HepG2 (cell line): Measurements from ENCODE around the gene KCNT2. TPM values are rescaled to one million over a fixed set of nuclear protein-coding genes. Genes with fewer than 3 reads are reported as not detected.

ENCODE experiments used
- ATAC-seq: fragments of 200-7000 bp; cut with Tn5 transposase; 3 replicates; pipeline ENCODE4 v1.9.1; 2020; ENCODE audit warnings: mild to moderate bottlenecking, moderate library complexity
- BruUV-seq: library from RNA; stranded (reverse); fragments of 400-500 nt; replicated peaks from 2 replicates; lab custom pipeline; 2021; lab: Mats Ljungman, UMichigan
- CTCF ChIA-PET: fragments of 300-600 bp; formaldehyde crosslinking; extraction: SDS; loops from one replicate; lab custom pipeline; 2021; ENCODE audit warnings: low total read pairs, inconsistent platforms, low intra/inter-chr PET ratio; lab: Yijun Ruan, JAX
- POLR2A ChIA-PET: fragments of 350-600 bp; sonication (Branson Sonifier 250); formaldehyde crosslinking; loops from one replicate; lab custom pipeline; 2020; ENCODE audit warnings: antibody characterized with exemption, inconsistent platforms; lab: Yijun Ruan, JAX
- DNase-seq: peaks from one replicate; pipeline ENCODE4 v3.0.0-alpha.2; 2015; ENCODE audit warnings: low spot score
- FAIRE-seq: peaks from 3 replicates; lab custom pipeline; 2011; peaks lifted over from hg19 to GRCh38; lab: Jason Lieb, UNC
- H2AFZ ChIP-seq: one replicate; pipeline ENCODE4 v1.6.1; 2011; ENCODE audit warnings: low read length, inconsistent platforms
- H3K27ac ChIP-seq: fragments of 300-600 bp; 3 replicates; pipeline ENCODE4 v1.8.0; 2011; ENCODE audit warnings: mixed run types, mild to moderate bottlenecking, mixed read lengths, low read length, inconsistent platforms; ENCODE audit not compliant: insufficient read depth; ENCODE audit errors: extremely low read length
- H3K27me3 ChIP-seq, 2 experiments: fragments of 200-600 bp in 1 of 2; 2 replicates in 1 of 2; 3 replicates in 1 of 2; pipeline versions ENCODE4 v1.6.0 to v1.8.0; 2011; ENCODE audit warnings: low read length in 2 of 2, mild to moderate bottlenecking in 2 of 2, moderate library complexity in 2 of 2, inconsistent platforms in 1 of 2; ENCODE audit not compliant: insufficient read depth in 2 of 2, control insufficient read depth in 1 of 2
- H3K36me3 ChIP-seq, 2 experiments: fragments of 200-600 bp in 1 of 2; replicated peaks in 1 of 2; 2 replicates in 1 of 2; 3 replicates in 1 of 2; pipeline versions ENCODE4 v1.5.1 to v1.8.0; 2011; ENCODE audit warnings: low read length in 2 of 2, inconsistent platforms in 1 of 2; ENCODE audit not compliant: insufficient read depth in 2 of 2, control insufficient read depth in 1 of 2
- H3K4me1 ChIP-seq: 2 replicates; pipeline ENCODE4 v1.5.1; 2012; ENCODE audit warnings: low read length, inconsistent platforms; ENCODE audit not compliant: insufficient read depth
- H3K4me2 ChIP-seq: 2 replicates; pipeline ENCODE4 v1.6.0; 2011; ENCODE audit warnings: low read depth, low read length, inconsistent platforms
- H3K4me3 ChIP-seq, 3 experiments: fragments of 200-600 bp in 1 of 3; sonication (generic), shearing (Covaris generic) in 1 of 3; replicated peaks in 1 of 3; 2 replicates each; pipeline ENCODE4 v1.5.1; 2011 to 2016; ENCODE audit warnings: low read length in 3 of 3, inconsistent platforms in 2 of 3, low read depth in 2 of 3, mild to moderate bottlenecking in 2 of 3, control low read depth in 1 of 3, mixed read lengths in 1 of 3; ENCODE audit not compliant: insufficient read depth in 1 of 3
- H3K79me2 ChIP-seq: one replicate; pipeline ENCODE4 v1.6.1; 2011; ENCODE audit warnings: low read length, inconsistent platforms; ENCODE audit not compliant: insufficient read depth
- H3K9ac ChIP-seq: 2 replicates; pipeline ENCODE4 v1.6.0; 2011; ENCODE audit warnings: mild to moderate bottlenecking, low read depth, low read length, inconsistent platforms; ENCODE audit not compliant: insufficient read depth
- H3K9me3 ChIP-seq: 2 replicates; pipeline ENCODE4 v1.5.1; 2012; ENCODE audit warnings: mild to moderate bottlenecking, low read length
- H4K20me1 ChIP-seq: 2 replicates; pipeline ENCODE4 v1.6.0; 2011; ENCODE audit warnings: inconsistent platforms, mild to moderate bottlenecking, low read length, moderate library complexity; ENCODE audit not compliant: insufficient read depth
- ATF3 ChIP-seq: sonication (generic); formaldehyde crosslinking; IDR thresholded peaks from 2 replicates; pipeline ENCODE4 v1.4.0; 2020; ENCODE audit warnings: missing genetic modification reagents
- BCL6 ChIP-seq: IDR thresholded peaks from 2 replicates; pipeline ENCODE4 v1.6.1; 2016; ENCODE audit warnings: missing genetic modification reagents, missing compliant biosample characterization
- DNMT1 ChIP-seq: sonication (generic); formaldehyde crosslinking; IDR thresholded peaks from 2 replicates; pipeline ENCODE4 v1.5.1; 2020; ENCODE audit warnings: mild to moderate bottlenecking, missing genetic modification reagents
- GTF2F1 ChIP-seq: fragments of 150-350 bp; IDR thresholded peaks from 2 replicates; pipeline ENCODE4 v1.6.1; 2014; ENCODE audit warnings: low read length
- REL ChIP-seq: sonication (generic); formaldehyde crosslinking; conservative IDR thresholded peaks from 2 replicates; pipeline ENCODE4 v1.8.0; 2022; ENCODE audit warnings: mild to moderate bottlenecking, missing genetic modification reagents, moderate library complexity
- SMAD3 ChIP-seq: sonication (generic); formaldehyde crosslinking; IDR thresholded peaks from 2 replicates; pipeline ENCODE4 v1.4.0; 2020; ENCODE audit warnings: missing genetic modification reagents
- SNAPC2 ChIP-seq: sonication (generic); formaldehyde crosslinking; IDR thresholded peaks from 2 replicates; pipeline ENCODE4 v1.8.1; 2022; ENCODE audit warnings: mild to moderate bottlenecking, missing genetic modification reagents
- ZNF572 ChIP-seq: sonication (generic); formaldehyde crosslinking; IDR thresholded peaks from 2 replicates; pipeline ENCODE4 v1.5.1; 2020; ENCODE audit warnings: mild to moderate bottlenecking, missing genetic modification reagents
- ZNF629 ChIP-seq: sonication (generic); formaldehyde crosslinking; conservative IDR thresholded peaks from 2 replicates; pipeline ENCODE4 v1.5.0; 2020; ENCODE audit warnings: missing genetic modification reagents
- ZNF775 ChIP-seq: sonication (generic); formaldehyde crosslinking; IDR thresholded peaks from 2 replicates; pipeline ENCODE4 v1.4.0; 2020; ENCODE audit warnings: missing genetic modification reagents, mild to moderate bottlenecking, moderate library complexity, borderline replicate concordance
- WGBS: methylation state at CpG from one replicate; pipeline ENCODE4 v1.1.6; 2017; ENCODE audit warnings: low lambda C conversion rate; 5-methylcytosine and 5-hydroxymethylcytosine counted together
- in situ Hi-C: cut with HindIII; loops from 2 replicates; pipeline ENCODE4 v1.10.0; 2017; ENCODE audit warnings: low pct_unique_long_range_greater_than_20kb; ENCODE audit not compliant: extremely low pct_ligation_motif_present
- intact Hi-C: fragments of 100-400 bp; cut with micrococcal nuclease; formaldehyde crosslinking; loops from one replicate; pipeline ENCODE4 v1.10.0; 2022; ENCODE audit not compliant: unreplicated experiment
- polyA plus RNA-seq, 8 experiments: library from polyadenylated mRNA; depleted of rRNA in 3 of 8; stranded (reverse) in 7 of 8; unstranded in 1 of 8; fragments of >200 nt; fragmentation: Illumina TruSeq in 4 of 8; extraction: Trizol in 4 of 8; gene quantifications; 2 replicates each; pipeline versions ENCODE4 v1.2.1 to v1.2.3, GENCODE V29; 2011 to 2016; ENCODE audit warnings: low read depth in 4 of 8, missing spikeins in 1 of 8, mixed read lengths in 1 of 8; ENCODE audit not compliant: insufficient read depth in 1 of 8
- total RNA-seq, 5 experiments: library from RNA; depleted of rRNA; stranded (reverse); fragments of >200 nt; fragmentation: Illumina TruSeq; extraction: Trizol; gene quantifications; 2 replicates each; pipeline ENCODE4 v1.2.3, GENCODE V29; 2016; ENCODE audit warnings: low read depth in 1 of 5
- TF ChIP-seq, protein P1 (sequence below): sonication (generic); formaldehyde crosslinking; IDR thresholded peaks from 2 replicates; pipeline ENCODE4 v1.5.1; 2020; ENCODE audit warnings: missing genetic modification reagents, mild to moderate bottlenecking, borderline replicate concordance
- TF ChIP-seq, protein P2 (sequence below): sonication (generic); formaldehyde crosslinking; IDR thresholded peaks from 2 replicates; pipeline ENCODE4 v1.4.0; 2020; ENCODE audit warnings: missing genetic modification reagents, mild to moderate bottlenecking, borderline replicate concordance
- TF ChIP-seq, protein P3 (sequence below): sonication (generic); formaldehyde crosslinking; IDR thresholded peaks from 2 replicates; pipeline ENCODE4 v1.4.0; 2020; ENCODE audit warnings: missing genetic modification reagents, borderline replicate concordance

KCNT2 gene
- total and polyA plus RNA-seq, 2 of the 13 experiments (the other 11 are each of a cell fraction or from before 2014, with no cell fraction given) = not detected

DNA sequence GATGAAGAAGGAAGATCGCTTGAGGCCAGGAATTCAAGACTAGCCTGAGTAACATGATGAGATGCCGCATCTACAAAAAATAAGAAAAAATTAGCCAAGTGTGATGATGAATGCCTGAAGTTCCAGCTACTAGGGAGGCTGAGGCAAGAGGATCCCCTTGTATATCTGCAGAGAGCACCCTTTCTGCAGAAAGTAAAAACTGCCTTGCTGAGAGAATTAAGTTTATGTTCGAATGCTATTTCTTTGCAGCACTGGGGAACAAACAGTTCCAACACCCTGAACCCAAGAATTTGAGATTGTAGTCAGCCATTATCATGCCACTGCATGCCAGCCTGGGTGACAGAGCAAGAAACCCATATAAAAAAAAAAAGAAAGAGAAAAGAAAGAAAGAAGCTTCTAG lies 20.6 kb upstream of the KCNT2 start:
- 44% methylated on average over 3 of the region's 3 CpGs for WGBS
- Histone ChIP-seq H3K9me3 (no peaks in the 10 kb centered on the region; the same call in 1 of the 2 replicates), H3K4me2 (no peak overlapping the region), H4K20me1 (no peaks in the 10 kb centered on the region), H3K36me3 (no peaks in the 10 kb centered on the region), H3K27me3 (no peaks in the 10 kb centered on the region), H2AFZ (no peak overlapping the region), H3K9ac (no peak overlapping the region), H3K4me3 (no peak overlapping the region), H3K4me1 (no peaks in the 10 kb centered on the region), H3K27ac (no peak overlapping the region), H3K79me2 (no peaks in the 10 kb centered on the region)
- ChIA-PET CTCF (no interaction called here), POLR2A (no interaction called here)
- TF ChIP-seq DNMT1 (CRISPR knock-in tag) (no peak), GTF2F1 (no peak), SMAD3 (CRISPR knock-in tag) (no peak), ZNF572 (CRISPR knock-in tag) (no peak), ZNF775 (CRISPR knock-in tag) (no peak), BCL6 (CRISPR knock-in tag) (no peak), SNAPC2 (CRISPR knock-in tag) (no peak), REL (CRISPR knock-in tag) (no peak), ATF3 (CRISPR knock-in tag) (no peak), ZNF629 (CRISPR knock-in tag) (no peak)
- TF ChIP-seq, protein P1, sequence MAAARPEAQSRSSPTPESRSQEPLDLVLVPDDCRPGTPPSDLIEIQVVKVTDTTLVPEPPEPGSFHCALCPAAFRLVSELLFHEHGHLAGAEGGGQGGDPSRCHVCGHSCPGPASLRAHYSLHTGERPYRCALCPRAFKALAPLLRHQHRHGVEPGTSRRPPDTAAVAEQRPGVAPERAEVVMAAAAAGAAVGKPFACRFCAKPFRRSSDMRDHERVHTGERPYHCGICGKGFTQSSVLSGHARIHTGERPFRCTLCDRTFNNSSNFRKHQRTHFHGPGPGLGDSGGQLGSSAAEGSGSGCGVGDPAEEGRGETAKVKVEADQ = no peak
- TF ChIP-seq, protein P2, sequence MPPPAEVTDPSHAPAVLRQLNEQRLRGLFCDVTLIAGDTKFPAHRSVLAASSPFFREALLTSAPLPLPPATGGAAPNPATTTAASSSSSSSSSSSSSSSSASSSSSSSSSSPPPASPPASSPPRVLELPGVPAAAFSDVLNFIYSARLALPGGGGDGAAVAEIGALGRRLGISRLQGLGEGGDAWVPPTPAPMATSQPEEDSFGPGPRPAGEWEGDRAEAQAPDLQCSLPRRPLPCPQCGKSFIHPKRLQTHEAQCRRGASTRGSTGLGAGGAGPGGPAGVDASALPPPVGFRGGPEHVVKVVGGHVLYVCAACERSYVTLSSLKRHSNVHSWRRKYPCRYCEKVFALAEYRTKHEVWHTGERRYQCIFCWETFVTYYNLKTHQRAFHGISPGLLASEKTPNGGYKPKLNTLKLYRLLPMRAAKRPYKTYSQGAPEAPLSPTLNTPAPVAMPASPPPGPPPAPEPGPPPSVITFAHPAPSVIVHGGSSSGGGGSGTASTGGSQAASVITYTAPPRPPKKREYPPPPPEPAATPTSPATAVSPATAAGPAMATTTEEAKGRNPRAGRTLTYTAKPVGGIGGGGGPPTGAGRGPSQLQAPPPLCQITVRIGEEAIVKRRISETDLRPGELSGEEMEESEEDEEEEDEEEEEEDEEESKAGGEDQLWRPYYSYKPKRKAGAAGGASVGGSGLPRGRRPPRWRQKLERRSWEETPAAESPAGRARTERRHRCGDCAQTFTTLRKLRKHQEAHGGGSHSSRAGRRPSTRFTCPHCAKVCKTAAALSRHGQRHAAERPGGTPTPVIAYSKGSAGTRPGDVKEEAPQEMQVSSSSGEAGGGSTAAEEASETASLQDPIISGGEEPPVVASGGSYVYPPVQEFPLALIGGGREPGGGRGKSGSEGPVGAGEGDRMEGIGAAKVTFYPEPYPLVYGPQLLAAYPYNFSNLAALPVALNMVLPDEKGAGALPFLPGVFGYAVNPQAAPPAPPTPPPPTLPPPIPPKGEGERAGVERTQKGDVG = no peak
- TF ChIP-seq, protein P3, sequence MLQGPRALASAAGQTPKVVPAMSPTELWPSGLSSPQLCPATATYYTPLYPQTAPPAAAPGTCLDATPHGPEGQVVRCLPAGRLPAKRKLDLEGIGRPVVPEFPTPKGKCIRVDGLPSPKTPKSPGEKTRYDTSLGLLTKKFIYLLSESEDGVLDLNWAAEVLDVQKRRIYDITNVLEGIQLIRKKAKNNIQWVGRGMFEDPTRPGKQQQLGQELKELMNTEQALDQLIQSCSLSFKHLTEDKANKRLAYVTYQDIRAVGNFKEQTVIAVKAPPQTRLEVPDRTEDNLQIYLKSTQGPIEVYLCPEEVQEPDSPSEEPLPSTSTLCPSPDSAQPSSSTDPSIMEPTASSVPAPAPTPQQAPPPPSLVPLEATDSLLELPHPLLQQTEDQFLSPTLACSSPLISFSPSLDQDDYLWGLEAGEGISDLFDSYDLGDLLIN (CRISPR knock-in tag) = no peak
- no TSS peak for BruUV-seq
- DNase-seq = no peak
- intact Hi-C loops (no loop called here), in situ Hi-C loops (no loop called here)
- FAIRE-seq = no peak
- no peak for ATAC-seq
